ENCODE data around the gene ELFN2.

Gene ELFN2

GRCh38 chr22:37352481-37352880, 74.8 kb downstream of the ELFN2 start:
- DNase-seq: no peak

- no peak for DNase-seq
These were observed 76.0 kb downstream of the ELFN2 start for GRCh38 chr22:37351232-37351631.

GRCh38 chr22:37349043-37349814, 78.0 kb downstream of the ELFN2 start:
- DNase-seq: no peak

GRCh38 chr22:37346505-37346895, 80.8 kb downstream of the ELFN2 start:
- DNase-seq: no peak

- DNase-seq: no peak
These were observed 81.3 kb downstream of the ELFN2 start for GRCh38 chr22:37345863-37346504.

- DNase-seq: no peak
These were observed 82.4 kb downstream of the ELFN2 start for GRCh38 chr22:37344735-37345449.

GRCh38 chr22:37343863-37344734, 83.2 kb downstream of the ELFN2 start:
- DNase-seq: peak; percentile 39

- no peak for DNase-seq
These were observed 83.9 kb downstream of the ELFN2 start for GRCh38 chr22:37343348-37343747.

- DNase-seq: no peak
These were observed 85.2 kb downstream of the ELFN2 start for GRCh38 chr22:37342065-37342464.

GRCh38 chr22:37340331-37341262, 86.7 kb downstream of the ELFN2 start:
- peak; percentile 89 for DNase-seq

- no peak for DNase-seq
These were observed 88.6 kb downstream of the ELFN2 start for GRCh38 chr22:37338539-37339246.

- no peak for DNase-seq
These were observed 89.9 kb downstream of the ELFN2 start for GRCh38 chr22:37337204-37337943.

- no peak for DNase-seq
These were observed 90.7 kb downstream of the ELFN2 start for GRCh38 chr22:37336579-37336978.

- no peak for DNase-seq
These were observed 91.5 kb downstream of the ELFN2 start for GRCh38 chr22:37335806-37336199.

- DNase-seq: peak; percentile 54
These were observed 92.1 kb downstream of the ELFN2 start for GRCh38 chr22:37334859-37335805.

GRCh38 chr22:37334461-37334858, 92.8 kb downstream of the ELFN2 start:
- DNase-seq: peak; percentile 8

- DNase-seq: no peak
These were observed 93.4 kb downstream of the ELFN2 start for GRCh38 chr22:37333724-37334460.

GRCh38 chr22:37331856-37332536, 95.3 kb downstream of the ELFN2 start:
- no peak for DNase-seq
